Measurements from ENCODE around the gene SAP130.

SAP130 gene

DNA sequence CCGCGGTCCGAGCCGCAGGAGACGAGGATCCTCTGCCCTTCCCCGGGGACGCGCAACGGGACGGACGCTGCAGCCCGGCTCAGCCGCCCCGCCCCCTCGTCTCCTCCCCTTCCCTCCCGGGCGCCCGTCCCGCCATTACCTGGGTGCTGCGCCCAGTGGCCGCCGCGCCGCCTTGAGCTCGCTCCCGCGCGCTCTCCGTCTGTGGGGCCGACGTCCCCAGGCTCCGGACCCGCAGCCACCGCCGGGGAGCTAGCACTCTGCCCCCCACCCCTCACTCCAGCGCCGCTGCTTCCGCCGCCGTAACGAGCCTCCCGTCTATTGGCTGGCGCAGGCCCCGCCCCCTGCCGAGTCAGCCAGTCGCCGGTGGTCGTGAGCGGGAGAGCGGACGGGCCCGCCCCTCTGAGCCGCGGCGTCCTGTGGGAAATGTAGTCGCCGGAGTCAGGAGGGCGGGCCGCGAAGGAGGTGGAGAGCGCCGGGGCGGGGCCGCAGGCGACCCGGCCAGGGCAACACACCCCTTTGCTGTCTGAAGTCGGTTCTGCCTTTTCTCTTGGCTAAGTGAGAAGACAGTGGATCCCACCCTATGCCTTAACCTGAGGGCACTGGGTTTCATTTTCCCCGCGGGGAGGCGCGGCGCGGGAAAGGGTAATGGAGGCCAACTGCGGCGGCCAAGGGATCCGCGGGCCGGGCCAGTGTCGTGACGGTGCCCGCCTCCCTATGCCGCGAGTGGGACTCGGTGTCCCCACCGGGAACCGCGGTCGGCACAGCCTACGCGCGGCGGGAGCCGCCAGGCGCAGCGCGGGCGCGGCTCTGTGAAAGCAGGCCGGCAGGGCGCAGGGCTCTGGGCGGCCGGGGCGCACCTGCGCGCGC lies at the start of gene SAP130:
SAP130 (minus strand) TSS at position 259 of the 867 bp plus-strand sequence. CDS start 1,767 bp downstream, outside the sequence.
- peak; percentile 95 for DNase-seq

DNA sequence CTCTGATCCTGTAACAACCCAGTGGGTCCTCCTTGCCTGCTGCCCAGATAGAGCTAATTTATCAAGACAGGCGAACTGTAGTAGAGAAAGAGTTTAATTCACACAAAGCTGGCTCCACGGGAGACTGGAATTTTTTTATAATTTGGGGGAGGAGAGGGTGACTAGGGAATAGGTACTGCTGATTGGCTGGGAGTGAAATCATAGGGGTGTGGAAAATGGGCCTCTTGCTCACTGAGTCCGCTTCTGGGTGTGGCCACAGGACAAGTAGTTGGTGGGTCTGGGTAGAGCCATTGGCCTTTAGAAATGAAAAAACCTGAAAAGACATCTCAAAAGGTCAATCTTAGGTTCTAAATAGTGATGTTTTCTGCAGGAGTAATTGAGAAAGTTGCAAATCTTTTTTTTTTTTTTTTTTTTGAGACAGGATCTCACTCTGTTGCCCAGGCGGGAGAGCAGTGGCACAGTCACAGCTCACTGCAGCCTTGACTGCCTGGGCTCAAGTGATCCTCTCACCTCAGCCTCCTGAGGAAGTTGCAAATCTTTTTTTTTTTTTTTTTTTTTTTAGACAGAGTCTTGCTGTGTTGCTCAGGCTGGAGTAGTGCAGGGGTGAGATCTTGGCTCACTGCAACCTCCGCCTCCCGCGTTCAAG lies 48.7 kb upstream of the SAP130 start:
- no peak for DNase-seq

DNA sequence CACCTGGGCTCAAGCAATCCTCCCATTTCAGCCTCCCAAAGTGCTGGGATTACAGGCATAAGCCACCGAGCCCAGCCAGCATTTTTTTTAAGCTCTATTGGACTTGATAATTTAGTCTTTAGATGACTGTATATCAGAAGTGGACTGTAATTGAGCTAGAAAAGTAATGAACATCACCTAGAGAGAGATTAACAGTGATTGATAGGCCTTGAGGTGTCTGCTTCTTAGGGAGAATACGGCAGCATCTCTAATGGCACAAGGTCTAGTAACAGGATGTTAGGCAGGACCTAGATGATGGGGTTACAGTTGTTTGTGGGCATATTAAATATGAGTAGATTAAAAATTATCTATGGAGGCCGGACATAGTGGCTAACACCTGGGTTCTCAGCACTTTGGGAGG lies 45.4 kb upstream of the SAP130 start:
- DNase-seq: no peak

DNA sequence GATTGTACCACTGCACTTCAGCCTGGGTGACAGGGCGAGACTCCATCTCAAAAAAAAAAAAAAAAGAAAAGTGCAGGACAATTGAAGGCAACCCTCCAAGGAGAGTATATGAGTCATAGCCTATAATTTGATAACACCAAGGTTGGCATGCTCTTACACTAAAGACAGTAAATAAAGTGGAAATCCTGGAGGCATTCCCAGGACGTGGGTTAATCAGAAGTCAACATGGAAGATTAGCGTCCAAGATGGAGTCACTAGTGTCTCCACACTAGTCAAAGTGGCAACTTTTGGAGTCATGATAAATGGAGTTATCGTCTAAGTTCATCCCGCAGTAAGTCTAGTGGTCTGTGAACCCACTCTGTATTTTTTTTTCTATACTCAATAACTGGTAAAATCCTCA lies 41.9 kb upstream of the SAP130 start:
- no peak for DNase-seq

DNA sequence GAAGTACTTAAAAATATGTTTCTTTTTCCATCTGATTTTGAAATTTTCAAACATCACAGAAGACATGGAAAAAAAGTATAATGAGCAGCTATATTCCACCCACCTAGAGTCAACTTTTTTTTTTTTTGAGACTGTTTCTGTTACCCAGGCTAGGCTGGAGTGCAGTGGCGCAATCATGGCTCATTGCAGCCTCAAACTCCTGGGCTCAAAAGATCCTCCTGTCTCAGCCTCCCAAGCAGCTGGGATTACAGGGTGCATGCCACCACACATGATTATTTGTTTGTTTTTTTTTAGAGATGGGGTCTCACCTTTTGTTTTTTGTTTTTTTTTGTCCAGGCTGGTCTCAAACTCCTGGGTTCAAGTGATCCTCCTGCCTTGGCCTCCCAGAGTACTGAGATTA lies 36.5 kb upstream of the SAP130 start:
- no peak for DNase-seq

DNA sequence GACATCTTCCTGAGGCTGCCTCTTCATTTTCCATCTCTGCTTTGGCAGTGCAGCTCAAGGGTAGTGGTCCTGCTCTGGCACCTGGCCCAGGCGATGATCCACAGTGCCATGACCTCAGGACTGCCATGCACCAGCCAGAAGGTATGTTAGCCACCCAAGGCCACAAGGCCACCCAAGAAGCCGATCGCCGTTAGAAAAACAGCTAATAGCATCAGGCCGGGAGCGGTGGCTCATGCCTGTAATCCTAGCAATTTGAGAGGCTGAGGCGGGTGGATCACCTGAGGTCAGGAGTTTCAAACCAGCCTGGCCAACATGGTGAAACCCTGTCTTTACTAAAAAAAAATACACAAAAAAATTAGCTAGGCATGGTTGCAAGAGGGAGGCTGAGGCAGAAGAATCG lies 34.7 kb upstream of the SAP130 start:
- DNase-seq: no peak

DNA sequence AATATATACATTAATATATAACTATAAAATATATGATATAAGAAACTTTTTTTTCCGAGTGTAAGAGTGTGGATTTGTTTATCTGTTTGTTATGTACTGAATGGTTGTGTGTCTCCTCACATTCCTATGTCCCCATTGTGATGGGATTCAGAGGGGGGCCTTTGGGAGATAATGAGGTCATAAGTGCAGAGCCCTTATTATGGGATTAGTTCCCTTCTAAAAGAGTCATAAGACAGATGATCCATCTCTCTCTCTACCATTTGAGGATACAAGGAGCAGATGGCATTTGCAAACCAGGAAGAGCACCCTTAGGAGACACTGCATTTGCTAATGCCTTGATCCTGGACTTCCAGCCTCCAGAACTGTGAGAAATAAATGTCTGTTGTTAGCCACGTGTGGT lies 30.3 kb upstream of the SAP130 start:
- no peak for DNase-seq

DNA sequence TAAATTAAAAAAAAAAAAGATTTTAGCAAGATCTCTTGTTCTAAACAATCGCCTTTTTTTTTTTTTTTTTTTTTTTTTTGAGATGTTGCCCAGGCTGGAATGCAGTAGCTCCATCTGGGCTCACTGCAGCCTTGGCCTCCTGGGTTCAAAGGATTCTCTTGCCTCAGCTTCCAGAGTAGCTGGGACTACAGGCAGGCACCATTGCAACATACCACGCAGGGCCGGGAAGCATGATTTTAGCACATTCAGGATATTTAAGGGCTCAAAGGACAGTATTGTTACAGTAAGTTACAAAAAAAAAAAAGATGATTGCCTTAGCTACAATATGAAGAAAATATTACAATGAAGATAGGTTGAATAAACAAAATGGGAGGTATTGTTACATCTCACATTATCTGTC lies 29.5 kb upstream of the SAP130 start:
- no peak for DNase-seq

DNA sequence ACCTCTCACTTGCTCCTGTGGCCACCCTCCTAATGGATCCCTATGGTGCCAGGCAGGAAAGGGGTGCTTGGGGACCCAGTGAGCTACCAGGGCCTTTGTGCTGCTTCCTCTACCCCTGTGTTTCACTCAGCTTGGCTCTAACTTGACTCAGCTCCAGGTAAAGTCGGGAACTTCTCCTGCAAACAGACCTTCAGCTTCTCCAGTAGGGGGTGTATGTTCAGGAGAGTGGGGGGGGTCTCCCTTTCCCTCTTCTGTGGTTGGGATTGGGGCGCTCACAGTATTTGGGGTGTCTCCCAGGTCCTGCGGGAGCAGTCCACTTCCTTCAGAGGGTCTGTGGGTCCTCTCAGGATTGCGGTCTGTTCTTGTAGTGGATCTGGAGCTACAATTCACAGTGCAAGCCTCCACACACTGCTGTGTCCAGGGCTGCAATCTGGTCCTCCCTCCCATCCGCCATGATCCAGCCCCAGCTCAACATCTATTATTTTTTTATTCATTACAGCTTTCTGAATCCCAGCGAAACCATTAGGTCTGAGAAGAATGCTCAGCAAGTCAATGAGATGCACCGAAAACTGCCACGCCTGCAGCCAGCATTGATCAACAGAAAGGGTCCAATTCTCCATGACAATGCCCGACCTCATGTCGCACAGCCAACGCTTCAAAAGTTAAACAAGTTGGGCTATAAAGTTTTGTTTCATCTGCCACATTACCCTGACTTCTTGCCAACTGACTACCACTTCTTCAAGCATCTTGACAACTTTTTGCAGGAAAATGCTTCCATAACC lies 26.4 kb upstream of the SAP130 start:
- DNase-seq: no peak

DNA sequence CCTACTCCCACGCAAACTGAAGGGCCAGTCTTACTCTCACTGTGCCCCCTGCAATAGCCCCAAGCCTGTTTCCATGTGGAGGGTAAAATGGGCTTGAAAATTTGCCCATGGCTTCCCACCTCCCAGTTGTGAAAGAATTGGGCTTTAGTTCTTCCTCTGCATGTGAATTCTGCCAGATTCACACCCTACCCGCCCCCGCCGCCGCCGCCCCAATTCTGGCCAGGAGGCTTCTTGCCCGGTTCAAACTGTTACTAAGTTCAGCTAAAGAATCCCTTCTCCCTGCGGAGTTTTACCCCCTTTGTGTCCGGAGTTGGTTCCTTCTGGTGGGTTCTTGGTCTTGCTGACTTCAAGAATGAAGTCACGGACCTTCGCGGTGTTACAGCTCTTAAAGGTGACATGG lies 25.5 kb upstream of the SAP130 start:
- DNase-seq: no peak

DNA sequence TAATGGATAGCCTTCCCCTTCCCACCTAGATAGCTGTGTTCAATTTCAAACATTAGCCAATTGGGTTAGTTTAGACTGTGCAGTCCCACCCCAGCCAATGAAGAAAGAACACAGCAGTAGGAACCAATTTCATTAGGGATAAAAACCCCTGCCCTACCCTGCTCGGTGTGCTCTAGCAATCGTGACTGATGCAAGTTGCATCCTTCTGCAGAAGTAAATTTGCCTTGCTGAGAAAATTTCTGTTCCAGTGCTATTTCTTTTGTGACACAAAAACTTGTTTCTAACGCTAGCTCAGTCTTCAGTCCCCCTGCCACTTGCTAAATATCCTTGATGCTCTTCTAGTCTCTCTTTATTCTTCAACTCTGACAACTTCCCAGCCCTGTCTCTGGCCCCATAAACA lies 15.2 kb upstream of the SAP130 start:
- DNase-seq: no peak

DNA sequence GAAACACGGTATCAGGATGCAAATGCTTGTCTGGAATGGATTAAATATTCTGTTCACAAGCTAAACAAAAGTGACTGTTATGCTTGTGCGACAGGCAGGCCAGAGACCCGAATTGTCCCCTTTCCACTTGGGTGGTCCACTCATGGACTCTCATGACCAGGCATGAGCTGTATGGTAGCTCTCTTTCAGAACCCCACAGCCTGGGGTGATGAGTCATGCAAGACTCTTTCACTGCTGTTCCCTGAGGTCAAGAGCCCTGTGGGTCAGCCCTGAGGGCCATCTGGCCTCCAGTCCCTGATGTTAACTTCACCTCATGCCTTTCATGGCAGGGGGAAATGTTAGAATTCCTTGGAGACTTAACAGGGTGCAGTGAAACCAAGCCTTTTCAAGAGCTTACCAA lies 13.7 kb upstream of the SAP130 start:
- no peak for DNase-seq

DNA sequence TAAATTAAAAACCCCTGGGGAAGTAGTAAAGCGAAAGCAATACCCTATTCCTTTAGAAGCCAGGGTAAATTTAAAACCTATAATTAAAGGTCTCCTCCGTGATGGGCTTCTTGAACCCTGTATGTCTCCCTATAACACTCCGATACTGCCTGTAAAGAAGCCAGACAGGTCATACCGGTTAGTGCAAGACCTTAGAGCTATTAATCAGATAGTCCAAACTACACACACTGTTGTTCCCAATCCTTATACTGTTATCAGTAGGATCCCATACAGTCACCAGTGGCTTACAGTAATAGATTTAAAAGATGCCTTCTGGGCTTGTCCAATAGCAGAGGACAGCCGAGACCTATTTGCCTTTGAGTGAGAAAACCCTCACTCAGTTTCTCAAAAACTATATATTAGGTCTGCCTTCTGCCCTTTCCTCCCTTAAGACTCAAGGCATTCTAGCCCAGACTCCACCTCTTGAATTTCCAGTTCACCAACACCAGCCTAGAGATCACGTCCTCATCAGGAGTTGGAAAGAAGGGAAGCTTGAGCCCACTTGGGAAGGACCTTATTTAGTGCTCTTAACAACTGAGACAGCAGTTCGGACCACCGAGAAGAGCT lies 12.4 kb upstream of the SAP130 start:
- no peak for DNase-seq

DNA sequence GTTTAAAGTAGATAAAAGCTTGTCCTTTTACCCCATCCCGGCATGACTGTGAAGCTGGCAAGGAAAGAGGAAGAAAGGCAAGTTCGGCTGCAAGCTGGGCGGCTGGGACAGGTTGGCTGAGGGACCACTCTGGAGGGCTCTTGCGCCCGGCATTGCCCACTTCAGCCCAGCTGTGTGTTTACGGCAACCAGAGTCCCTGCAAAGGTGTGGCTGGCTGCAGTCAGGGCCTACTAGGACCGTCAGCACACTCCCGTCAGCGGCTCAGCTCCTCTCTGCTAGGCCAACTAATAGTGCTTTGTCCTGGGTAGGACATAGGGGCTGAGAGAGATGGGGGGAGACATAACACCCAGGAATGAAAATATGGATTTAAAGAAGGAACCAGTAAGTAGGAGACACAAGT lies 11.7 kb upstream of the SAP130 start:
- DNase-seq: no peak

DNA sequence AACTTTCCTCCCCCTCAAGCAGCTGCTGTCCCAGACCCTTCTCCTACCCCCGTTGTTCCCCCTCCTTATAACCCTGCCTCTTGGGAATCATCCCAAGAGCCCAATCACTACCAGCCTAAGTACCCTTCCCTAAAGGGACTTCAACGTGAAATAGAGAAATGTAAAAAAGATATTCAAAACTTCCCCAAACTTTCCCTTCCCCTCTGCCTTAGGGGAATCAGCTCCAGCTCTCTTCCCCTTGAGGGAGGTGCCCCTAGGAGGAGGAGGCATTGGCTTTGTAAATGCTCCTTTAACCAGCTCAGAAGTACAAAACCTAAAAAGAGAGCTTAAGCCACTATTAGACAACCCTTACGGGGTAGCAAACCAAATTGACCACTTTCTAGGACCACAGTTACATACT lies 10.6 kb upstream of the SAP130 start:
- DNase-seq: no peak

DNA sequence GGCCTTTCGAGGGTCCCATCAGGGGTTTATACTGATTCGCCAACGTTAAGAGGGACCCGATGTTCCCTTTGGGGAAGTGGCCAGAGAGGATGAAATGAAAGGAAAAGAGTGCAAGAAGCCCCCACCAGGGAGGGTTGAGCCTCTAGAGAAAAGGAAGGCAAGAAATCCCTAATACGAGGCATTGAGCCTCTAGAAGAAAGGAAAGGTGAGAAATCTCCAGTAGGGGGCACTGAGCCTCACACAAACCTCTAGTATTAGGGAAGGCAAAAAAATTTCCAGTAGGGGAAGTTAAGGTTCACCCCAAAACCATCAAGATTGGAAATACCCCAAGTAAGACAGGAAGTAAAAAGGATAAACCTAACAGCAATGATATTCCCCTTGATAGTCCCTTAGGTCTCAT lies 9.8 kb upstream of the SAP130 start:
- no peak for DNase-seq

DNA sequence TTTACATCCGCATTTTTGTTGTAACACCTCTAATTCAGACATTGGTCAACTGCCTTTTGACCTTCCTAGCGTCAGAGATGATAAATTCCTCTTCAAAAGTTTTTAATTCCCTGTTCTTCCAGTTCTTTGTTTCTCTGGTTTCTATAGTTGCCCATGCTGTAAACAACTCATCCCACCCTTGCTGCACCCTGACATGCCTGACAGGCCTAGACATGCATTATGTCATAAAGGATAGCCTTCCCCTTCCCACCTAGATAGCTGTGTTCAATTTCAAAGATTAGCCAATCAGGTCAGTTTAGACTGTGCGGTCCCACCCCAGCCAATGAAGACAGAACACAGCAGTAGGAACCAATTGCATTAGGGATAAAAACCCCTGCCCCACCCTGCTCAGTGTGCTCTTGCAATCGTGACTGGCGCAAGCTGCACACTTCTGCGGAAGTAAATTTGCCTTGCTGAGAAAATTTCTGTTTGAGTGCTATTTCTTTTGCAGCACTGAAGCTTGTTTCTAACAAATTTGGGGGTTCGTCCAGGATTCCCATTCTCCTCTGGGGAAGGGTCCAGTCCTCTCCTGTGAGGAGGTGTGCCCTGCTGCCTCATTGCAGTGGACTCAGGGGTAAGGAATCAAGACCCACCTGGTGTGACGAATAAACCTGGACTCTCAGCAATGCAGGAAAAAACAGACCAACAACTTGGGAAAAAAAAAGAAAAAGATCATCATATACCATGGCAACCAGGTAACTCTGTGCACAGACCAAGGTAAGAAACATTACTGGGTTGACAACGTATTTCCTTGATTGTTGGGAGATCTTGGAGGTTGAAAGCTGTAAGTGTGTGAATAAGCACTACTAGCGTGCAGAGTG lies 9.1 kb upstream of the SAP130 start:
- no peak for DNase-seq

DNA sequence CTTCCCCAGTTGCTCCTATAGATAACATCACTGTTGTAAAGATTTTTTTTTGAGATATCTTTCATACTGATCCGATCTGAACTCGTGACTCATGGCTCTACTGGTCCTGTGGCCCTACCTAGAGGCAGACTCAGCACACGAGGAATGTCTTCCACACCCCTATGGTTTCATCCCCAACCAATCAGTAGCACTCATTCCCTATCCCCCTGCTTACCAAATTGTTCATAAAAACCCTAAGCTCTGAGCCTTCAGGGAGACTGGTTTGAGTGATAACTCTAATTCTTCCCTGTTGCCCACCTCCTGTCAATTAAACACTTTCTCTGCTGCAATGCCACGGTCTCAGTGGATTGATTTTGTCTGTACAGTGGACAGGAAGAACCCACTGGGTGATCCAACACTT lies 4.2 kb upstream of the SAP130 start:
- DNase-seq: no peak

DNA sequence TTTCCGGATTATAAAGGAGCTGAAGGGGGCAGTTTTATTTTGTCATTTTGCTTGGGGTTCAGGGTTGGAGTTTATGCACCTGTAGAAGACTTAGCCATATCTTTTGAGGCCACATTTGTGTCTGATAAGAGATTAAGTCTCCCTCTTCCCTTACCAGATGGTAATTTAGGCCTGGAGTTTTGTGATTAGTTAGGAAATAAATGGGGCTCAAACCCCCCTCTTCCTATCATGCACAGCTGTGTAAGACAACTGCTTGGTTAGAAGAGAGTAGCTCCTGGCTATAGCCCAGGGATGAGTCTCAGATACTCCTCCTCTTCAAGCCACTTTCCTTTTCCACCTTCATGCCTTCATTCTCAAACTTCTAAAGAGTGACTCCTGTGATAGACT lies 802 bp upstream of the SAP130 start:
- no peak for DNase-seq

DNA sequence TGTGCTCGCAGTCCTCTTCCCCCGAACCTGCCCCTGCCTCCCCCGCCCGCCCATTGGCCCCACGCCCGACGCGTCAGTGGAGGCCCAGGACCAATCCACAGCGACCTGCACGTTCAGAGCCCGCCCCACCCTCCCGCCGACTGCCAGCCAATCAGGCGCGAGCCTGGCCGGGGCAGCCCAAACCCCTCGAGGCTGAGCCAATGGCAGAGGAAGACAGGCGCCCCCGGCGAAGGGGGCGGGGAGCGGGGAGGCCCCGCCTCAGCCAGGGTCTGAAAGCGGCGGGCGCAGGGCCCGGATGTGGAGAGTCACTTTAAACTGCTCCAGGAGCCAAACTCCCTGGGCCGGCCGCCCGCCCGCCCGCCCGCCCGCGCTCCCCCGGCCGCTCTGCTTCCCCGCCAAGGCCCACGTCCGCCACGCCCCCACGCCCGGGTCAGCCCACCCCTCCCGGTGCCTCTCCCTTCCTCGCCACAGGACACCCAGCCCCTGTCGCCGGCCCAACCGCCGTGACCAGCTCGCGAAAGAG lies 520 bp downstream of the SAP130 start:
- peak; percentile 95 for DNase-seq

DNA sequence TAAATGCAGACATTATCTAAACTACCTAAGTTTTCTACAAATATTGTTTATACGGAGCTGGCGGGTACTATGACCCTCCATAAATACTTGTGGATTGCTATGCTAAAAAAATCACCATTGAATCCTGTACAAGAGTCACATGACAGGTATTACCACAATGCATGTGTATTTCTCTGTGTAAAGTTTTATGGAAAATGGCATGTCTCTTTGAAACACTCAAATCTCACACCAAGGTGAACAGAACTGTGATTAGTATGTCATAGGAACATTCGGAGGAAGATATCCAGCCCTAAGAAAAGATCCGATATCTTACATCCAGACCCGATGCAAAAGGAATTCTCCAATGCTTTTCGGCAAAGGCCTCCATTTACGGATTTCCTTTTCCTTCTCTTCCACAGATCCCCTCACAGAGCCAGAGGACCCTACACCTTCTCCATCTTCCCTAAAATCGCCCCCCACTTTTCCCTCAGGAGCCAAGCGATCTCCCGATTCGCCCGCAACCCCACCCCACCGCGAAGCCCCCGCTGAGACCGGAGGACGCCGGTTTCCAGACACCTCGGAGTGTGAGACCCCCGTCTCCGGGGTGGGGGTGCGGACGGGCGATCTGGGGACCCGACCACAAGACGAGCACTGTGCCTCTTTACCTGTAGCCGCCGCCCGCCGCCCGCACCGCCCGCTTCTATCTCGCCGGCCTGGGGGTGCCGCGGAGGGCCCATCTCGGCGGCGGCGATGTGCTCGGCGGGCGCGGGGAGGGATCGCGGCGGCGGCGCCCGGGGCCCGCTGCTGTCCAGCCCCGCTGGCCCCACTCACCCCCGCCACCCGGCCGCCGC lies 1.2 kb downstream of the SAP130 start:
- no peak for DNase-seq
